ENCODE results near the gene METTL24.
"Not testable (repeated sequence)": the region's sequence is repeated elsewhere in the genome, so short reads cannot be mapped to it uniquely, and the experiment has no call there.

METTL24 gene

DNA sequence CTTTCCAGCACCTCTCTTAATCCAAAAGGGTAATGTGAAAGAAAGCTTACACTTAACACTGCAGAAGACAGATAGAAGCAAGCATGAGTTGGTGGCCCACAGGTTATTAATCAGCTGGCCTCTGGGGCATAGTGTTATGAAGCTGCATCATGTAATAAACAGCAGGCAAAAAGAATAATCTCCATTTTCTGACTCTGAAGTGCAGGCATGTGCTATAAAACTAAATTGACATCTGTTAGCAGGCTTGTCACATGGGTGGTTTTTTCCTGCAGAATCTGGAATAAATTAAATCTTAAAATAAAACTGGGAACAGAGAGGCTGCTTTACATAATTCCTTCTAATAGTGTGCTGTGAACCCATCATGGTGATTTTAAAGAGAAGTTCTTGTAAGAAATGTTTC lies 73.3 kb downstream of the METTL24 start:
- DNase-seq (ENCODE audit: low read depth), result no peak
- no peak overlapping the region for H3K4me3 ChIP-seq (ENCODE audit: low read depth, low read length)

DNA sequence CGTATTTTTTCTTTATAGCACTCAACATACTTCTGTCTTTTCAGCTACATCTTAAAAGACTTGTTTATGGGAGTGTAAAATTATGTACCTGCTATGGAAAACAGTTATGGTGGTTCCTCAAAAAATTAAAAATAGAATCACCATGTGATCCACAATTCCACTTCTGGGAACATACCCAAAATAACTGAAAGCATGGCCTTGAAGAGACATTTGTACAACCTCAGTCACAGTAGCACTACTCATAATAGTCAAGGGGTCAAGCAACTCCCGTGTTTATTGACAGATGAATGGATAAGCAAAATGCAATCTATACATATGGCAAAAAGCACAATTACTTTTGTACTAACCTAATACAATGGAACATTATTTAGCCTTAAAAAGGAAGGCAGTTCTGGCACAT lies 74.5 kb downstream of the METTL24 start:
- H3K4me3 ChIP-seq (ENCODE audit: low read depth, low read length), result no peak overlapping the region
- DNase-seq (ENCODE audit: low read depth), result no peak

DNA sequence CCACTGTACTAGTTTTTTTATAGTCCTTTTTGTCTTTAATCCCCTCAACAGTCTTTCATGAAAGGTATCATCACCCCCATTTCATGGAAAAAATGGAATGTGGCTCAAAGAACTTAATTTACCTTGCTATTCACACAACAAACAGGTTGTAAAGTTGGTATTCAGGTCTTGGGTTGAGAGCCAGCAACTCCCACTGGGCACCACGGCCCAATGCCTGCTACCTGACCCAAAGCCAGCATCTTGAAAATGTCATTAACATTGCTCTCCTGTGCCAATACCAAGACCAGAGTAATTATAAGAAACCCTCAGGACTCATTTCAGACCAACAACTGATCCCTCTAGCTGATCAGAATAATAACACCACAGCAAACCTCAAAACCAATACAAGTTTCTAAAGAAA lies 75.7 kb downstream of the METTL24 start:
- DNase-seq (ENCODE audit: low read depth), result no peak
- no peak overlapping the region for H3K4me3 ChIP-seq (ENCODE audit: low read depth, low read length)

DNA sequence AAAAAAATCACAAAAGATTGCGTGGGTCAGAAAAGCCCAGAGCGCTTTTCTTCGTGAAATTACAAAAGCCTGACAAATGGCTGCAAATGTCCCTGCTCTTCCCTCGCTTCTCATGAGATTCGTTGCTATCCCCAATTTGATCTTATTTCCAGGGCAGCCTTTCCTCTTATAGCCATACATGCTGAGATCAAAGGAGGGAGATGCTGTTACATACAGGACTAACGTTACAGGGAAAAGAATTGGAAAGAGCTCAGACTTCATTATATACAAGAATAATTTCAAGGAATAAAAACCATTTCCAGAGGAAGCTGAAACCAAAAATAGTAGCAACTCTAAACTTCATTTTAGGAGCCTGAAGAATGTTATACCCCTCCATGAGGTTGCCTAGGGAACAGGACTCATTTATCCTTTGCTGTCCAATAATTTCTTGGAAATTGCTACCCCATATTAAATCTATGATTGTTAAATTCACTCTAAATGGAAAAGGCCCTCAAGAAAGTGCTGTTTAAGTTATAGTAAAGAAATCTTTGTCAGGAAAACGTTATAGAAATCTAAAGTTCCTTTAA lies 81.0 kb downstream of the METTL24 start:
- no peak overlapping the region for H3K4me3 ChIP-seq (ENCODE audit: low read depth, low read length)
- DNase-seq (ENCODE audit: low read depth), result no peak

DNA sequence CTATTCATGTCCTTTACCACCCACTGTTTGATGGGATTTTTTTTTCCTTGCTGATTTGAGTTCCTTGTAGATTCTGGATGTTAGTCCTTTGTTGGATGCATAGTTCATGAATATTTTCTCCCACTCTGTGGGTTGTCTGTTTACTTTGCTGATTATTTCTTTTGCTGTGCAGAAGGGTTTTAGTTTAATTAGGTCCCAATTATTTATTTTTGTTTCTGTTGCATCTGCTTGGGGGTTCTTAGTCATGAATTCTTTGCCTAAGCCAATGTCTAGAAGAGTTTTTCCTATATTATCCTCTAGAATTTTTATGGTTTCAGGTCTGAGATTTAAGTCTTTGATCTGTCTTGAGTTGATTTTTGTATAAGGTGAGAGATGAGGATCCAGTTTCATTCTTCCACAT lies 85.4 kb downstream of the METTL24 start:
- not testable (repeated sequence) for DNase-seq (ENCODE audit: low read depth)

DNA sequence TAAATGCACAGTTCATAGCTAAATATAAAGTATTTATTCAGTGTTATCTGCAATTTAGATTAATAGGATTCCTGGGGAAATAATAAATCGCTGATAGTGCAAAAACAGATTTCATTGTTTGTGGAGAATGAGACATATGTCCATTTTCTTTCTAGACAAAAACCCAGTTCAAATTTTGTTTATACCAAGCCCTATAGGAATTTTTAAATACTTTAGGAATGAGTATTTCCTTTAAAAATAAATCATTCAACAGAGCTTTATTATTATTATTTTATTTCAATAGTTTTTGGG lies 86.5 kb downstream of the METTL24 start:
- H3K4me3 ChIP-seq (ENCODE audit: low read depth, low read length), result no peak overlapping the region
- no peak for DNase-seq (ENCODE audit: low read depth)

More for the DNA sequence above, 85.4 kb downstream of the METTL24 start:
- not testable (repeated sequence) for H3K4me3 ChIP-seq (ENCODE audit: low read depth, low read length)

DNA sequence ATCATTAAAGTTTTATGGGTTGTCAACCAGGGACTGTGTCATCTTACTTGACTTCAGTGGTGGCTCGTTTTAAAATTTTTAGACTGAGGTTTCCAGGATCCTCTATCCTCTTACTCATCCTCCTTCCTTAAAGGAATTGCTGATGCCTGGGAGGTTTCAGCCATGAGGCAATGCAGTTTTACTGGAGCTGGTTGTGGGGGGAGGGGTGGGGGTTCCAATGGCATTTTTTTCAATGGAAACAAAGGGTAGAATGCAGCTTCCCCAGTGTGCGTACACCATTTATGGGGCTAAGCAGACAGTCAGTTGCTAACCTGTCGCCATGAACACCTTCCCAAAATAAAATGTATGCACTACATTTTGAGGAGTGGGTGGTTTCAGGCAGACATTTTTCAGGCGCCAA lies 88.0 kb downstream of the METTL24 start:
- H3K4me3 ChIP-seq (ENCODE audit: low read depth, low read length), result no peak overlapping the region
- DNase-seq (ENCODE audit: low read depth), result no peak

DNA sequence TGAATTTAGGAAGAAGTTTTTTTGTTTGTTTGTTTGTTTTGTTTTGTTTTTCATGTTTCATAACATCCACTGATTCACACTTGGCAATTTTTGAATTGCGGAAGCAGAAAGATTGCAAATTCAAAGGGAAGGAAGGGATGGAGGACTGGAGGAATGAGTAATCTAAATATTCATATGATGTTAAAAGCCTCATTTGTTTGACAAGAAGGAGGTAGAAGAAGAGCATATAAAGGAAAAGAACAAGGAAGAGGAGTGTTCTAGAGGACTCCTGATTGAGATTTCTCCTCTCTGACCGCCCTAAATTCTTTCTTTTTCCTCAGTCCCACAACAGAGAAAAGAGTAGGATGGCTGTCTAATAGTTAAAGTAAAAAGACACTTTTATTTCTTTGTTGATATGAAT lies 88.5 kb downstream of the METTL24 start:
- no peak overlapping the region for H3K4me3 ChIP-seq (ENCODE audit: low read depth, low read length)
- no peak for DNase-seq (ENCODE audit: low read depth)

DNA sequence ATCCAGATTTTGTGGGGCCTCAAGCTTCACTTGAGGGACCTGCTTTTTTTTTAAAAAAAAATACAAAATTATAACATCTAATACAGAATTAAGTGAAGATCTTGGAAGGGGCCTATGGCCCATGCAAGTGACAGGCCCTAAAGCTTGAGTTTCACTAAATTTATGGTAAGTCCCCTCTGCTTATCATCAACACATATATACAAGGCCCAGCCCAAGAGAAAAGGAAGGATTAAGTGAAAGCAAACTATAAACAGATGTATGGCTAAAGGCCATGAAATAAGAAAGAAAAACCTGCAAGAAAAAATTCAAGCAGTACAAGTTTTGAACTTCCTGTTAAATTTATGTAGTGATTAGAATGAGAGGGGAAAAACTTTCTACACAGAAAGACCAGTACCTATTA lies 91.2 kb downstream of the METTL24 start:
- no peak overlapping the region for H3K4me3 ChIP-seq (ENCODE audit: low read depth, low read length)
- DNase-seq (ENCODE audit: low read depth), result no peak

DNA sequence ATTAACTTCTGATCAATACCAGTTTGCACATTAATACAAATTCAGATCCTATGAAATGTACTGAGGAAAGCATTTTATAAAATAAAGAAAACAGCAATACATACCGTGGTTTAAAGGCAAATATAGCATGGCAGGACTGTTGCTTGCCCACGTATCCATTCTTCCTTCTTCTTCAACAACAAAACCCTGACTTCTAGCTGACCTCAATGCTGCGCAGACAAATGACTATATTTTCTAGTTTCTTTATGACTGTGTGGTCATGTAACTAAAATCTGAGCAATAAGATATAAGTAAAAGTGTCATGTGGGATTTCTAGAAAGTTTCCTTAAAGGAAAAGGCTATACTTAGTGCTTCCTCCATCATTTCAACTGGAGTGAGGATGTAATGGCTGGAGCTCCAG lies 92.9 kb downstream of the METTL24 start:
- no peak for DNase-seq (ENCODE audit: low read depth)
- no peak overlapping the region for H3K4me3 ChIP-seq (ENCODE audit: low read depth, low read length)

DNA sequence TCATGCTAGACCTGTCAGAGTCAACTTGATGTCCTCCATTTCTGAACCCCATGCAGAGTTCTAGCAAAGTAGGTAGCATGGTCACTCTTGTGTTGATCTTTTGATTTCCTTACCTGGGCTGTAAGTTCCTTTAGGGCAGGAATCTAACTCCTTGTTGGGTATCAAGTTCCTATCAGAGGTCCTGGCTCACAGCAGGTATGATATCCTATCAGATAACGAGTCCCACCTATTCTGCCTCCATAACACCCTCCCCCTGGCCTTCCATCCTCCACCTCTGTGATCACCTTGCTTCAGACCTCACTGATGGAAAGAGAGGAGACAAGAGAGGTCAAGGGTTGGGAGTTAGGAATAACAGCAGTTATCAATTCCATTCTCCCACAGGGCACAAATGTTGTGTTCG lies 101.8 kb downstream of the METTL24 start:
- DNase-seq (ENCODE audit: low read depth), result no peak
- no peak overlapping the region for H3K4me3 ChIP-seq (ENCODE audit: low read depth, low read length)

DNA sequence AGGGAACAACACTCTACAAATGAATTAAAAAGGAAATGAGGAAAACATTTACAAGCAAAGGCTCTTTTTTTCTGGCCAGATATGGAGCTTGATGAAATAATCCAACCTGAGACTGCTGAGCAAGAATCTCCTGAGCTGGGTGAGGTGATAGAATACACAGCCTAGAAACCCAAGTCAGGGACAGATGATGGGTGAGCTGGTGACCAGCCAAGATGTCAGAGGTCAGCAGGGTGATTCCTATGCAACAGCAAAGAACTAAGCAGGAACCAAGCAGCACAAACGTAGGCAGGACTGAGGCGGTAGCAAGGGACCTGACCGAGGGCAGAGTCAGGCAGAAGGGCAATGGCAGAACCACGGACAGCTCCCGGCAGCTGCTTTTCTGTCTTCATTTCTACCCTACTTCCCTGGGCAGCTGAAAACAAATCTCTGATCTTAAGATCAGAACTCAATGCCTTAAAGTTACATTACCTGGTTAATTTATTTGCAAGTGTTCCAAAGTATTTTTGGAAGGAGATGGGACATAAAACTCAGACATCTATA lies 102.9 kb downstream of the METTL24 start:
- no peak overlapping the region for H3K4me3 ChIP-seq (ENCODE audit: low read depth, low read length)
- no peak for DNase-seq (ENCODE audit: low read depth)

DNA sequence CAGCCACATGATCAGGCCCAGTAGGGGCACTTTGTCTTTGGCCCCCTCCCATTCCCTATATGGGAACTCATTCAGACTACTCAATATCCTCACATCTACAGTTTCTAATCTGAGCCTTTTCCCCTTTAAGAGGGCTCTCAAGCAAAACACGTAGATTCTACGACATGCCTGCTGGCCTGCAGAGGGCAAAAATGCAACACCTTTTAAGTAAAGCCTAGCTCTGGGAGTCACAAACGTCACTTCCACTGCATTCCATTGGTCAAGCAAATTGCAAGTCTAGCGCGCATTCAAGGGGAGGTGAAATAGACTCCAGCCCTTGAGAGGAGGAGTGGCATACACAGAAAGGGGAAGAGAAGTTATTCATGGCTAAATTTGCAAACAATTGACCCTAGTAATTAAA lies 107.3 kb downstream of the METTL24 start:
- no peak for DNase-seq (ENCODE audit: low read depth)
- no peak overlapping the region for H3K4me3 ChIP-seq (ENCODE audit: low read depth, low read length)

DNA sequence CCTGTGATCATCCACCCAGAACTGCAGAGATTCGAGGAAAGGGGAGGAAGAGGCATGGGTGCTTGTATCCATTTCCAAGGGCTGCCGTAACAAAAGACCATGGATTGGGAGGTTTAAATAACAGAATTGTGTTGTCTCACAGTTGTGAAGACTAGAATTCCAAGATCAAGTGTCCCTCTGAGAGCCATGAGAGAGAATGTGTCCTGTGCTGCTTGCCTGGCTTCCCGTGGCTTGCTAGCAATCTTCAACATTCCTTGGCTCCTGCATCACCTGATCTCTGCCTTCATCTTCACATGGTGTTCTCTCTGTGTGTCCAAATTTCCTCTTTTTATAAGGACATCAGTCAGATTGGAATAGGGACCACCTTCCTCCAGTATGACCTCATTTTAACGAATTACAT lies 108.1 kb downstream of the METTL24 start:
- no peak overlapping the region for H3K4me3 ChIP-seq (ENCODE audit: low read depth, low read length)
- no peak for DNase-seq (ENCODE audit: low read depth)

DNA sequence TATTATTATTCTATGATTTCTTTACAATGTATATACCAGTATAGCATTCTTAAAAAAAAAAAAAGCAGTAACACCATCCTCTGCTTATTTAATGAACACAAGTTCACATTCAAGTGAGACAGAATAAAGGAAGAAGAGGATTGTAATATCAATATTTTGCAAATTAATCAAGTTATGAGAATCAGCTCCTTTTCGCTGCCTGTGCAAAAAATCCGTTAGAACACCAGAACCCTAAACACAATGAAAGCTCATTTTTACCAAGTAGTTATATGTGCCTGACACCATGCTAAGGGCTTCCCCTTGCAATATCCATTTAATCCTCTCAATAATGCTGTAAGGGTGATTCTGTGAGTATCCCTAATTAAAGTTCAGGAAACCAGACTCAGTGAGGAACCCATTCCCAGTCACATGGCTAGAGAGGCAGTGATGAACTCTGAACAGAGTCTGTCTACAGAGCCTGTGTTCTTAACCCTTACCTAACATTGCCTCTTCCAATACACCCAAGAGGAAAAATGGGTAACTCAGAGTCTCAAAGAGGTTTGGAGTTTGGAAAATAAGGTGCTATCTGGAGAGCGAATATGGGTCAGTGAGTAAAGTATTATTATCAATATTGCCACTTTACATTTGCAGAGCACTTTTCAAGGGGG lies 111.1 kb downstream of the METTL24 start:
- H3K4me3 ChIP-seq (ENCODE audit: low read depth, low read length), result no peak overlapping the region
- DNase-seq (ENCODE audit: low read depth), result no peak

DNA sequence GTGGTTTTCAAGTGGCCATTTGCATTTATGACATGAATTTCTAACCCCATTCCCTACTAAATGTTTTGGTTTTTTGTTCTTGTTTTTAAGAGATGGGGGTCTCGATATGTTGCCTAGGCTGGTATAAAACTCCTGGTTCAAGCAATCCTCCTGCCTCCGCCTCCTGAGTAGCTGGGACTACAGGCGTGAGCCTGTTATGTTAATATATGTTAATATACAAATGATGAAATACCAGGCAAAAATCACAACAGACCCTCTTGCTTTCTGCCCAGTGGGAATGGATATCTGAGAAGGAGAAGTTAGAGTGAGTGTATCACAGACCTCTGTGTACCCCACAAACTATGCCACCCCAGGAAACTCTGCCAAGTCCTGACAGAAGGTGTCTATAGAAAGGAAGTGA lies 111.8 kb downstream of the METTL24 start:
- H3K4me3 ChIP-seq (ENCODE audit: low read depth, low read length), result no peak overlapping the region
- DNase-seq (ENCODE audit: low read depth), result no peak

DNA sequence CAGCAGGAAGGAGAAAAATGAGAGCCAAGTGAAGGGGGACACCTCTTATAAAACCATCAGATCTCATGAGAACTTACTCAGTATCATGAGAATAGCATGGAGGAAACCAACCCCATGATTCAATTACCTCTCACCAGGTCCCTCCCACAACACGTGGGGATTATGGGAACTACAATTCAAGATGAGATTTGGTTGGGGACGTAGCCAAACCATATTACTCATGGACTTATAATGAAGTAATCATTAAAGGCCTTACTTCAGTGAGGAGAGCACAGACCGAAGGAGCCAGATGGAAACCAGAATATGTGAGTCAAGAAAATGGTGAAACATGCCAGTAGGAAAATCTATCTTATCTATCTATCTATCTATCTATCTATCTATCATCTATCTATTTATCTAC lies 113.5 kb downstream of the METTL24 start:
- H3K4me3 ChIP-seq (ENCODE audit: low read depth, low read length); DNase-seq (ENCODE audit: low read depth): not testable (repeated sequence)

DNA sequence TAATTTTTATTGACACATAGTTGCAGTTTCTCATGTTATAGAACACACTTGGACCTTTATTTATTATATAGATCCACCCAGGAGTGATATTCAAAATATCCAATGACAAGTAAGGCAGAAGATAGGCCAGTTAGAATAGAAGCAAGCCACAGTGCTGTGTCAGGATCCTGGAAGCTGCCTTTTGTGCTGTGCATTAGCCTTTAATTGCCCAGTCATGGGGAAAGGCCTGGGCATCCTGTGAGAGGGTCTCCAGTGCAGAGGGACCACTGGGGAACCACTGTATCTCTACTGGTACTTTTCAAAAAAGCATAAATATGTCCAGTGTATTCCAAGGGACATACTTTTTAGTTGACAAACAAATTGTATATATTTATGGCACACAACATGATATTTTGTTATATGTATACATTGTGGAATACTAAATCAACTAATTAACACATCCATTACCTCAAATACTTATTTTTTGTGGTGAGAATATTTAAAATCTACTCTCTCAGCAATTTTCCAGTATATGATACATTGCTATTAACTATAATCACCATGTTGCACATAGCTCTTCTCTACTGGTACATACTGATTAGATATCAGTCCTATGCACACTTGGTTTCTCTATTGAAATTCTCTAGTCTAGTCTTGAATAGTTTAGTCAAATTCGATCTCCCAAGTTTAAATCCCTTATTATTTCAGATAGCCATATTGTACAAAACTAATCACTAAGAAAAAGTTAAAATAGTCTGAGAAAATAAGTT lies 118.4 kb downstream of the METTL24 start:
- no peak for DNase-seq (ENCODE audit: low read depth)
- H3K4me3 ChIP-seq (ENCODE audit: low read depth, low read length), result no peak overlapping the region

DNA sequence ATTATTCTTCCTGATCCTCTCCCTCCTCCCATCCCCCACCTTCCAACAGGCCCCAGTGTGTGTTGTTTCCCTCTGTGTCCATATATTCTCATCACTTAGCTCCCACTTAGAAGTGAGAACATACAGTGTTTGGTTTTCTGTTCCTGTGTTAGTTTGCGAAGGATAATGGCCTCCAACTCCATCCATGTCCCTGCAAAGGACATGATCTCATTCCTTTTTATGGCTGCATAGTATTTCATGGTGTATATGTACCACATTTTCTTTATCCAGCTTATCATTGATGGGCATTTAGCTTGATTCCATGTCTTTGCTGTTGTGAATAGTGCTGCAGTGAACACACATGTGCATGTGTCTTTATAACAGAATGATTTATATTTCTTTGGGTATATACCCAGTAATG lies 122.1 kb downstream of the METTL24 start:
- not testable (repeated sequence) for H3K4me3 ChIP-seq (ENCODE audit: low read depth, low read length); DNase-seq (ENCODE audit: low read depth)

DNA sequence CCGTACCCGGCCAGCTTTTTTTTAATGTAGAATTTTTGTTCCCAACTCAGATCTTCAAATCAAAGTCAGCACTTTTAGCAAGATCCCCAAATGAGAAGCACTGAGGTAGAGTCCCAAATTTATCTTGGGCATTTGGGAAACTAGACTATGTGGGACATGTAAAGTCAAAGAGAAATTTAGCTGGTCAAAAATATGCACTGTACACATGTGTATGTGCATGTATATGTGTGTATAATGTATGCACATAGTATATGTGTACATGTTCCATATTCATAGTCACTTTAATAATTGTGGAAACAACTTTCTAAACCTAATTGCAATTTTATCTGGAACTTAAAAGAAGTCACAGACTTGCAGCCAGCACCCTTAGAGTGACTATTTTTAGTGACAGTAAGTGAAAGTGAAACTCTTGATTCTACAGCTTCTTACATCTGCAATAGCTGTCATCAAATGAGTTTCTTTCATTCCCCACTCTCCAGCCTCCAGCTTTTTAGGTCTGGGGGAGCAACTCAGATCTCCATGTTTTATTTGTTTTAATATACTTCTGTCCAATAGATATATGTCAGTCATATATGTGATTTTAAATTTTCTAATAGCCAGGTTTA lies 124.3 kb downstream of the METTL24 start:
- no peak overlapping the region for H3K4me3 ChIP-seq (ENCODE audit: low read depth, low read length)
- no peak for DNase-seq (ENCODE audit: low read depth)

DNA sequence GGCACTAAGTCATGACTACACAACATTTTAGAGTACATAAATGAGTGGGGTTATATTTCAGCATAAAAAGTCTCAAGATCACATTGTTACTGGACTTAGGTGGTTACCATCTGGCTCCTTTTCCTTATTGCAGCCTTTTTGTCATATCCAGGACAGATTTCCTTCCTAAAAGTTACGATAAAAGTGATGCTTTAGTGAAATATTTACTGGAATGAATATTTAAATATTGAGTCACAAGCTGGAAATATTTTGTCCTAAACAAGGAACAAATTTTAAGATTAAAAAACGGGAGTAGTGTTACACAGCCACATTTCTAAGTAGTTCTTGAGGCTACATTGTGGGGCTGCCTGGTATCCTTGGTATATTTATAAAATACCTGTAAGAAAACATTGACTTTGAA lies 125.7 kb downstream of the METTL24 start:
- DNase-seq (ENCODE audit: low read depth), result no peak
- H3K4me3 ChIP-seq (ENCODE audit: low read depth, low read length), result no peak overlapping the region
